Glutamatergic neuron (in vitro differentiated cells): ENCODE data around the gene ARIH1. TPM values are rescaled to one million over a fixed set of nuclear protein-coding genes. Genes with fewer than 3 reads are reported as not detected.
"Not testable (repeated sequence)": the region's sequence is repeated elsewhere in the genome, so short reads cannot be mapped to it uniquely, and the experiment has no call there.

Experiments used
- DNase-seq: peaks from one replicate; pipeline ENCODE4 v3.0.0; 2022
- H3K27ac Mint-ChIP-seq: one replicate; pipeline ENCODE4 v1.8.0; 2020; ENCODE audit warnings: mild to moderate bottlenecking, mixed read lengths, inconsistent platforms; ENCODE audit not compliant: unreplicated experiment
- H3K27me3 Mint-ChIP-seq: one replicate; pipeline ENCODE4 v1.8.0; 2020; ENCODE audit warnings: mild to moderate bottlenecking, moderate library complexity, mixed read lengths, inconsistent platforms; ENCODE audit not compliant: unreplicated experiment
- H3K36me3 Mint-ChIP-seq: one replicate; pipeline ENCODE4 v1.8.0; 2020; ENCODE audit warnings: mild to moderate bottlenecking, mixed read lengths, inconsistent platforms; ENCODE audit not compliant: unreplicated experiment
- H3K4me1 Mint-ChIP-seq: one replicate; pipeline ENCODE4 v1.8.0; 2020; ENCODE audit warnings: mild to moderate bottlenecking, low read depth, mixed read lengths, inconsistent platforms; ENCODE audit not compliant: unreplicated experiment
- H3K4me3 Mint-ChIP-seq: one replicate; pipeline ENCODE4 v1.8.0; 2020; ENCODE audit warnings: mild to moderate bottlenecking, mixed read lengths, inconsistent platforms; ENCODE audit not compliant: unreplicated experiment
- H3K9me3 Mint-ChIP-seq: one replicate; pipeline ENCODE4 v1.8.0; 2020; ENCODE audit warnings: mild to moderate bottlenecking, moderate library complexity, mixed read lengths, inconsistent platforms; ENCODE audit not compliant: unreplicated experiment
- CTCF ChIP-seq: fragments of 200-600 bp; sonication (generic); IDR thresholded peaks from one replicate; pipeline ENCODE4 v1.5.0; 2021; ENCODE audit not compliant: partially characterized antibody, unreplicated experiment
- long read RNA-seq: library from polyadenylated mRNA; unstranded; transcript quantifications from one replicate; pipeline ENCODE4 v2.0.0, GENCODE V29; 2020; ENCODE audit not compliant: unreplicated experiment
- total RNA-seq: library from RNA; stranded (reverse); fragmentation: NEBNext Ultra II Directional; extraction: Animal tissue kit (Norgen Biotek cat#: 25700); gene quantifications from one replicate; pipeline ENCODE4 v1.2.1, GENCODE V29; 2021; ENCODE audit not compliant: unreplicated experiment

Gene ARIH1
- total RNA-seq = 291 TPM
- long read RNA-seq, partial matches to known transcripts = 0 of 1 reads
- long read RNA-seq, other reads (novel, unspliced or antisense) = 1 of 1 reads

- no peak for TF ChIP-seq CTCF
- H3K4me1 Mint-ChIP-seq = peaks cover 11% of the 10 kb centered on the region
- peak within 1 kb of the TSS; percentile 98 for H3K4me3 Mint-ChIP-seq
- DNase-seq = peak; percentile 99
- H3K36me3 Mint-ChIP-seq = no peaks in the 10 kb centered on the region
- peaks cover 15% of the 10 kb centered on the region for H3K9me3 Mint-ChIP-seq
- peak within 1 kb of the TSS; percentile 95 for H3K27ac Mint-ChIP-seq
- H3K27me3 Mint-ChIP-seq = peaks cover 13% of the 10 kb centered on the region
These were observed at the start of gene ARIH1 for GRCh38 chr15:72473614-72474465. Gene ARIH1 (plus strand): TSS chr15:72474330. CDS start chr15:72474640, 310 bp downstream.

- no peak for DNase-seq
- TF ChIP-seq CTCF = no peak
- Mint-ChIP-seq H3K9me3 (peaks cover 2% of the 10 kb centered on the region), H3K36me3 (no peaks in the 10 kb centered on the region), H3K4me3 (no peak overlapping the region), H3K4me1 (no peaks in the 10 kb centered on the region), H3K27ac (no peak overlapping the region), H3K27me3 (peaks cover 2% of the 10 kb centered on the region)
These were observed 47.4 kb upstream of the ARIH1 start for GRCh38 chr15:72426753-72427152.

GRCh38 chr15:72437650-72438316, 36.3 kb upstream of the ARIH1 start:
- Mint-ChIP-seq H3K4me1 (no peaks in the 10 kb centered on the region), H3K4me3 (no peak overlapping the region), H3K27me3 (no peaks in the 10 kb centered on the region), H3K9me3 (peaks cover 4% of the 10 kb centered on the region), H3K27ac (no peak overlapping the region), H3K36me3 (peaks cover 6% of the 10 kb centered on the region)
- no peak for DNase-seq
- no peak for TF ChIP-seq CTCF

- H3K27me3 Mint-ChIP-seq, DNase-seq, H3K27ac Mint-ChIP-seq, H3K4me1 Mint-ChIP-seq, H3K36me3 Mint-ChIP-seq, H3K9me3 Mint-ChIP-seq, H3K4me3 Mint-ChIP-seq: not testable (repeated sequence)
These were observed 31.3 kb upstream of the ARIH1 start for GRCh38 chr15:72442848-72443247.

- no peak for TF ChIP-seq CTCF
These were observed 28.7 kb upstream of the ARIH1 start for GRCh38 chr15:72445426-72445825.

More at GRCh38 chr15:72445426-72445825, 28.7 kb upstream of the ARIH1 start:
- Mint-ChIP-seq H3K36me3 (no peaks in the 10 kb centered on the region), H3K4me1 (no peaks in the 10 kb centered on the region), H3K9me3 (no peaks in the 10 kb centered on the region), H3K4me3 (no peak overlapping the region), H3K27me3 (no peaks in the 10 kb centered on the region), H3K27ac (no peak overlapping the region)
- no peak for DNase-seq
